SW 1271 (cell line): ENCODE data around the gene ANKRD44.
A peak's percentile ranks its signal among the peaks of the same experiment; 100 is the strongest.

Experiments
- DNase-seq, 2 experiments: peaks; one replicate each; lab custom pipeline; 2025; lab: John Stamatoyannopoulos, UW

ANKRD44 gene

DNA sequence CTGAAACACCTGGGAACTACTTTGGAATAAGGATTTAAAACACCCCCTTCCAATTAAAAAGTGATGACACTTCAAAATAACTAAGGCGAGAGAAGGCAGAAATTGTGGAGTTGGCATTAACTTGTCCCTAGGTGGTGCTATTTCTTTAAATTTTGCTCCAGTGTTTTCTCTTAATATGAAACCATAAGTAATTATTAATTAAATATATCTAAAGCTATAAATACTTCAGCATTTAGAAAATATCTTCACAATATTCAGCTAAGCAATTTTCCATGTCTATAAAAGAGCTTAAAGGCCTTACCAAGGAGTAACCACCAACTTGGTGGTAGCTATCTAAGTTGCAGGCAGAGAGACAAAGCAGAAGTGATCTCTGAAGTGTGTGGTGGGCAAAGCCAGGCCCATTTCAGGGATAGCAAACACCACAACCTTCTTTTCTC, 197.3 kb downstream of the ANKRD44 start:
- peak in 1 of 2 experiments; percentile 45 for DNase-seq

GRCh38 chr2:197109326-197109725, 201.3 kb downstream of the ANKRD44 start:
- DNase-seq, result no peak

DNA sequence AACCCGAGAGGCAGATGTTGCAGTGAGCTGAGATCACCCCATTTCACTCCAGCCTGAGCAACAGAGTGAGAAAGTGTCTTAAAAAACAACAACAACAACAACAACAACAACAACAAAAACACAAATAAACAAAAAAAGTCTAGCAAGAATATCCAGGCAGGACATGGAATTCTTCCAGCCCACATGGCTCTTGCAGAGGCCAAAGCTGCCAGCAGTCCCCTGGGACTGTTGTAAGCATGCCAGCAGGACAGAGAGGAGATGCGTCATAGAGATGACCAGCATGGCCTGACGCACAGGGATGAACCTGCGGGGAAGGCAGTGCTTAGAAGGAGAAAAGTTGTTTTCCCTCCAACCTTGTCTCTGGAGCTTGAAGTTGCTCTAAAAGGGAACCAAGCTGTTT, 201.8 kb downstream of the ANKRD44 start:
- DNase-seq, result no peak

- DNase-seq, result peak in 1 of 2 experiments; percentile 13
Observed at GRCh38 chr2:197107291-197108269, 203.0 kb downstream of the ANKRD44 start.

DNA sequence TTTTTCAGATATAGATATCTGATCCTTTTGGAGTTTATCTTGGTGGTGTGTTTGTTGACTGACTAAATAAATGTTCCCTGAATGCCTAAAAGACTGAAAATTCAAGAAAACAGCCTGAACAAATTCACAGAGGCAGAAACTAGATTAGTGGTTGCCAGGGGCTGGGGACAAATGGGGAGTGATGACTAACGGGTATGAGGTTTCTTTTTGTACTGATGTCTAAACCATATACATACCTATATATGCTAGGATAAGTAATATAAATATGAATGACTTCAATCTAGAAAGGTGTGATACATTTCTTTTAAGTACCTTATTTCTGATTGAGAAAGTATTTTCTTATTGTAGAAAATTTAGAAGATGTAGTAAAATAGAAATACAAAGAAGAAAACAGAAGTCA, 207.2 kb downstream of the ANKRD44 start:
- no peak for DNase-seq

DNA sequence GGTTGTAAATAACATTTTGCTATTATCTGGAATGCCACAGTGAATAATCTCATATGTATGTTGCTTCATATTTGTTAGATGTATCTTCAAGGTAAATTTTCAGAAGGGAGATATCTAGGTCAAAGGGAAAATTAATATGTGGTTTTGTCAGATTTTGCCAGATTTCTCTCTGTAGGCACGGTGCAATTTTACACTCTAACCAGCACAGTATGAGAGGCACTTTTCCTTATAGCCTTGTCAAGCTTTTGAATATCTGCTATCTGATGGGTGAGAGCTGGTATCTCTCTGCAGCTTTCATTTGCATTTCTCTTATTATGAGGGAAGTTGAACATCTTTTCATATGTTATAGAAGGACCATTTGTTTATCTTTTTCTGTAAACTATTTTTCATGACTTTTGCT, 208.3 kb downstream of the ANKRD44 start:
- no peak for DNase-seq

DNA sequence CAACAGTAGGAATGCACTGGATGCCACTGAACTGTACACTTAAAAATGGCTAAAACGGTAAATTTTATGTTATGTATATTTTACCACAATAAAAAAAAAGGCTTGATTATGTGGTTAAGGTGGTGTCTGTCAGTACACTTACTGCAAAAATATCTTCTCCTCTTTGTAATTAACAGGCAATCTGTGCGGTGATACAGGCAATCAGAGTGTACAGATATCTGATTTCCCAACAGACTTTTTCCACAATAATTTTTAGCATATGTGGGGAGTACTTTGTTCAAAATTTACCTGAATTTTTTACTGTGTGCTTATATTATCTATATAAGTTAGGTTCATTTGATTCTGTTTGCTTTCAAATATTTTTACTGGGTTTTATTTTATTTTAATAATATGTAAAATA, 209.1 kb downstream of the ANKRD44 start:
- no peak for DNase-seq

- DNase-seq, result no peak
Observed at GRCh38 chr2:197097578-197098366, 212.8 kb downstream of the ANKRD44 start.

- DNase-seq, result no peak
Observed at GRCh38 chr2:197096649-197097048, 213.9 kb downstream of the ANKRD44 start.

- DNase-seq, result no peak
Observed at GRCh38 chr2:197092431-197092830, 218.1 kb downstream of the ANKRD44 start.

- DNase-seq, result no peak
Observed at GRCh38 chr2:197090742-197091367, 219.7 kb downstream of the ANKRD44 start.

GRCh38 chr2:197089655-197090054, 220.9 kb downstream of the ANKRD44 start:
- DNase-seq, result no peak

- DNase-seq, result no peak
Observed at GRCh38 chr2:197088694-197089093, 221.9 kb downstream of the ANKRD44 start.

GRCh38 chr2:197086500-197086899, 224.1 kb downstream of the ANKRD44 start:
- DNase-seq, result no peak

DNA sequence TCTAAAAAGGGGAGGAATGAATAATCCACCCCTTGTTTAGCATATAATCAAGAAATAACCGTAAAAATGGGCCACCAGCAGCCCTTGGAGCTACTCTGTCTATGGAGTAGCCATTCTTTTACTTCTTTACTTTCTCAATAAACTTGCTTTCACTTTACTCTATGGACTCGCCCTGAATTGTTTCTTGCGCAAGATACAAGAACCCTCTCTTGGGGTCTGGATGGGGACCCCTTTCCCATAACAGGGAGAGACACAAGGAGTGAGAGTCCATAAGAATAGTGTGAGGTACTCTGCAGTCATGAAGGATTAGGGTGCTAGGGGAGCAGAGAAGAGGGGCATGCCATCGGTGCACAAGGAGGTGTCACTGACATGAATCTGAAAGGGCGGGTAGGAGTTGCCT, 224.9 kb downstream of the ANKRD44 start:
- no peak for DNase-seq

DNA sequence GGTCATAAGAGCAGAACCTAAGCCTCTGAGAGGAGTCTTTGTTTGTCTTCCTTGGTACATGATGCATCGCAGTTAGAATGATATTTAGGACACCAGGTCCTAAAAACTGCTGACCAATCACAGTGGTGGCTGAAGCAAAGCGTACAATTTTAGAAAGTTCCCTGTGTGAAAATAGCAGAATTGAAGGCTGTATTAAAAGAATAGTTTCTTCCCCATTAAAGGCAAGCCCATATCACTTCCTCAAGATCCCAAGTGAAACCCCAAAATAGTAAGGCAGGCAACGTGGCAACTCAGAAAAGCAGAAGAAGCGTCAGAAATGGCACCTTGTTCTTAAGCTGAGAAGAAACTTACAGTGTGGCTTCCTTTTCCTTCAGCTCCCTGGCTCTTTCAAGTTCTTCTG, 229.3 kb downstream of the ANKRD44 start:
- DNase-seq, result no peak

- DNase-seq, result no peak
Observed at GRCh38 chr2:197080578-197081216, 229.9 kb downstream of the ANKRD44 start.

GRCh38 chr2:197079832-197080555, 230.6 kb downstream of the ANKRD44 start:
- no peak for DNase-seq

GRCh38 chr2:197079414-197079813, 231.2 kb downstream of the ANKRD44 start:
- DNase-seq, result no peak

DNA sequence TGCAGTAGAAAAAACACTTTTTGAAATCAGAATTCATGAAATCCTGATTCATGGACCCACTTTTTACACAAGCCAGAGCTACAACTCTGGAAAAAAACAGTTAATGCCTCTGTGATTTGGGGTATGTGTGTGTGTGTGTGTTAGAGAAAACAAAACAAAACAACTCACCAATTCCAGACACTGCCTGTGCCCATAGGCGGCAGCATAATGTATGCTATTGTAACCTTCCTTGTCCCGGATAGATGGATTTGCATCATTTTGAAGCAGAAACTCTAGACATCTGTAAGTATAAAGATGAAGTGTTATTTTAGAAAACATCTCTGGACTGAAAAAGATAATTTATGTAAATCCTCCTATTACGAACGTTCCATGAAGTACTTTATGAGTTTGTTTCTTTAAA, 232.0 kb downstream of the ANKRD44 start:
- no peak for DNase-seq

- DNase-seq, result no peak
Observed at GRCh38 chr2:197077336-197077735, 233.2 kb downstream of the ANKRD44 start.
